HG03342 (cell line): ENCODE results near the gene ROR2.

Source experiments
- ATAC-seq: cut with Tn5 transposase; IDR thresholded peaks from one replicate; pipeline ENCODE4 v1.9.1; 2021; ENCODE audit warnings: mild to moderate bottlenecking, moderate library complexity; ENCODE audit not compliant: unreplicated experiment

ROR2 gene

DNA sequence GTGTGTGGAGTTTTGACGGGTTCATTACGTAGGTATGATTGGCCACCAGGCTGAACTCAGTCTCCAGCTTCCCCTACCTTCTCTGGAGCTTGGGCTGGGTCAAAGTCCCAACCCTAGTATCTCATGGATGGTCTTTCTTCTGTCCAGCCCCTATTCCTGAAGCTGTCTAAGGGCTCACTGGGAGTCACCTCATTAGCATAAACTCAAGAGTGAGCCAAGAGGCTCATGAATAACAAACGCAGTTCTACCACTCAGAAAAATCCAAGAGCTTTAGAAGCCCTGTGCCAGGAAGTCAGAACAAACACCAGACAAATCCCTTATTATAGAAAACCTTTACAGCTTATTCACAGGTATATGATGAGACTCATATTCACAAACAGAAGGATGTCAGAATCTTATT is 346.1 kb downstream of the ROR2 start:
- ATAC-seq: no peak

DNA sequence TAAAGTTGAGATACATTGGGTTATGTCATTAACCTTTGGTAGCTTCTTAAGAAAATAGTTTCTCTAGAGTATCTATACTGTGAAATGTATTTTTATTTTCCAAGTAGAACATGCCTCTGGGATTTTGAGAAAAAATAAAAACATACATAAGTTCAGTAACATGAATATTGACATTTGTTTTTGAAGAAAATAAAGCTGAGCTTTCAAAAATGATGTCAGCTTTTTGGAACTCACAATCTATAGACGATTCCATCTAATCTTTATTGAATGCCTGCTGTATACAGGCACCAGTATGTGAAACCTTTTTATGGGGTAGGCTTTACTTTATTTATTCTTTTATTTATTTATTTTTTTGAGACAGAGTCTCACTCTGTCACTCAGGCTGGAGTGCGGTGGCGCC is 350.5 kb downstream of the ROR2 start:
- ATAC-seq: no peak

DNA sequence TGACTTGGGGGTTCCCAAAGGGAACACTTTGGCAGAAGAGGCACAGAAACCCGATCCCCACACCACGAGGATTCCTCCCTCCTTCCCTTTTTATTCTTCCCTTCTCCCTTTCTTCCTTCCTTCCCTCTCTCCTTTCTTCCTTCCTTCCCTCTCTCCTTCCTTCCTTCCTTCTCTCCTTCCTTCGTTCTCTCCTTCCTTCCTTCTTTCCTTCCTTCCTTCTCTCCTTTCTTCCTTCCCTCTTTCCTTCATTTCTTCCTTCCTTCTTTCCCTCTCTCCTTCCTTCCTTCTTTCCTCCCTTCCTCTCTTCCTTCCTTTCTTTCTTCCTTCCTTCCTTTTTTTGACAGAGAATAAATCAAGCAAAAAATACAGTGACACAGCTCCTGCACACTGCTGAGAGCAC is 358.4 kb downstream of the ROR2 start:
- ATAC-seq: no peak

DNA sequence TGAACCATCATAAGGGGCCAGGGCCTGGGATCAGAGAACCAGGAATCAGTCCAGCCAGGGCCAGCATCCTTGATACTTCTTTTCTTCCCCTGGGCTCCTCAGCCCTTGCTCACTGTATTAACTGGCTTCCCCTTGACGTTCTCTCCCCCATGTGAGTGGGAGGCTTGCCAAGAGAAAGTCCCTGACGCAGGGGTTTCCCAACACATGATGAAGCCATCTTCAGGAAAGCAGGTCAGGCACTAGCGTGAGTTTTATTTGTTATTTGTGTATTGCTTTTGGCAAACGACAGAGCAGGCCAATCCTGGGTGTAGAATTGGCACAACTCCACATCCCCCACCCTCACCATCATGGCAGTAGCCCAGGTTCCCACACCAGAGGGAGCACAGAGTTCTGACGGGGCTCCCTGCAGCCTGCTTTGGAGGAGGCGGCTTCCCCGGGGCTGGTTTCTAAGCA is 360.9 kb downstream of the ROR2 start:
- no peak for ATAC-seq

DNA sequence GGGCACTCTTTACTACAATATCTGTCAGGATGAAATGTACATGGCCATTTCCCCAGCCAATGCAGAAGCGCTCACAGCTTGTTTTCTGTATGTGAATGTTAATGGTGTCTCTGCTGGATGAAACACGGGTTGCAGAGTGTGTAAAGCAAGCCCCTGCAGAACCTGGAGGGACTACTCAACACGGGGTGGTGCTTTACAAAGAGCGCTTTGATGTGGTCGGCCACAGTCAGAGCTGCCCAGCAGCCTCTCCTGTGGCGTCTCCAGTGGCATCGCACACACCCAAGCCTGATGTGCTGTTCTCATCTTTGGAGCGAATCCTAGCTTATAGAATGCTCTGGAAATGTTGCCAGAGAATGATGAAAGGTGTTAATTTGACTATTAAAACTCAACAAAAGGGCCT is 363.7 kb downstream of the ROR2 start:
- no peak for ATAC-seq

DNA sequence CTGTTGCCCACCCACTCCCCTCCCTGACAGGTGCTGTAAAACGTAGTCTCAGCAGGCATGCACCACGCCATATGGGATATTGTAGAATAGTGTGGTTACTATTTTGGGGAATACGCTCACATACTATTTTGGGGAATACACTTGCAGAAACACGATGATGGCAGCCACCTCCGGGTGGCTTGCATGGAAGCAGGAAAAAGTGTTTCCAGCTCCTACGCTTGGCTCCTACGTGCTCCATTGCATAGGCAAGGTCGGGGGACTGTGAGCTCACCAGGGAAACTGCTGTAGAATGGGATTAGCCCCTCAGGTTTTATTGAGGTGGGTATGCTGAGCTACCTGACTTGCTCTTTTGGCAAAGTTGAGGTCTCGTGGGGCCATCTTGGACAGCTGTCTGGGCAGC is 366.1 kb downstream of the ROR2 start:
- ATAC-seq: no peak

DNA sequence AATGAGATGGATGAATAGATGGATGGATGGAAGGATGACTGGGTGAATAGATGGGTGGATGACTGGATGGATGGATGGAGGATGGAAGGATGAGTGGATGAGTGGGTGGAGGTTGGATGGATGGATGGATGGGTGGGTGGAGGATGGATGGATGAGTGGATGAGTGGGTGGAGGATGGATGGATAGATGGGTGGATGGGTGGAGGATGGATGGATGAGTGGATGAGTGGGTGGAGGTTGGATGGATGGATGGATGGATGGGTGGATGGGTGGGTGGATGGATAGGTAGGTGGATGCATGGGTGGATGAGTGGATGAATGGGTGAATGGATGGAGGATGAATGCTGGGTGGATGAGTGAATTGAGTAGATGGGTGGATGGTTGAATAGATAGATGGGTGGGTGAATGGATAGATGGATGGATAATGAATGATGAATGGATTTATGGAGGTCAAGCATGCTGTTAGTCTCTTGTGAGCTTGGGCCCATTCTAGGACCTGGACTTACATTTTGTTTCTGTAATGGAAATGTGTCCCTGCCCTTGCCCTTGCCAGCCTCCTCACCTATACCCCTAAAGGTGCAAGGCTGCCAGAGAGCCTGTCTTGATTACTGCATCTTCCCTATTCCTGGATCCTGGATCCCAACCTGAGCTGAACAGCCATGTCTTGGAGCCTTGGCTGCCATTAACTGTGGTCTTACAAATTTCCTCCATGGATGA is 366.7 kb downstream of the ROR2 start:
- ATAC-seq: no peak

DNA sequence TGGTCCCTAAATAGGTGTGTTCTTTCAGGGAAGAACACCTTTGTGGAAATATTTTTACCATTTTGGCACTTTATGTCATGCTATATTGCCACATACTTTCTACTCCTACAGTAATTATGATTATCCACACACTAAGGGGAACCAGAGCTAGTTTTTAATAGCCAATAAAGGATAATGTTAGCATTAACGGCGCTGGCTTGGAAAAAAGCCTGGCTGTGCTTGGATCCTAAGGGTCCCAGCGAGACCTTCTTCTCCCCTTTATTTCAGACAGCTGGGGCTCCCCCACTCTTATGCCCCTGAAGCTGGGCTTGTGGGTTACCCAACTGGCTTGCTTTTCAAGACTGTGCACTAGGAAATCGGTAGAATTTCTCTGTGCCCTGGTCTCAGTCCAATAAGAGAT is 367.8 kb downstream of the ROR2 start:
- ATAC-seq: no peak

DNA sequence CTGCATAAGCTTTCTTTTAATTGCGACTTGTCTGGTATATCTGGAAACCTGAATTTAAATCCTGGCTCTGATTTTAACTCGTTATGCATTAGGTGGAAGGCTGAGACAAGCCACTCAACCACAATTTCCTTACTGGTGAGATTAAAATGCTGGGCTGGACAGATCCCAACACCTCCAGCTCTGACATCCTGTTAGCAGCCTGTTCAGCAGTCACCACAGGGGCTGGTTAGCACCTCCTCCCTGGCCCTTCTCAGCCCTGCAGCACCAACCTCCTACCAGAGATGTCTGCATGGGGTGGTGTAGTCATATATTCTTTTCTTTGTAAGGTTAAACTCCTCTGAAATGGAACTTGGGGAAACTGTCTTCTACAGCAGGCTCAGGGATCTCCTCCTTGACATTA is 369.9 kb downstream of the ROR2 start:
- no peak for ATAC-seq

DNA sequence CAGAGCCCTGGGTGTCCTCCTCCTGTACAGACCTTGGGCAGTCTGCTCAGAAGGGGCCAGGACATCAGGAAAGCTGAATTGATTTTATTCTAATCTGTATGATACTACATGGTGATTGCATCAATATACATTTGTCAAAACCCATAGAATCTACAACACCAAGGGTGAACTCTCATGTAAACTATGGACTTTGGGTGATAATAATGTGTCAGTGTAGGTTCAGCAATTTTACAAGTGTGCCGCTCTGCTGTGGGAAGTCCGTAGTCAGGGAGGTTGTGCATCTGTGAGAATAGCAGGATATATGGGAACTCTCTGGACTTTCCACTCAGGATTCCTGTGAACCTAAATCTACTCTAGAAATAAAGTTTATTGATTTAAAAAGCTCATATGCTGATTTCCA is 371.1 kb downstream of the ROR2 start:
- ATAC-seq: no peak

DNA sequence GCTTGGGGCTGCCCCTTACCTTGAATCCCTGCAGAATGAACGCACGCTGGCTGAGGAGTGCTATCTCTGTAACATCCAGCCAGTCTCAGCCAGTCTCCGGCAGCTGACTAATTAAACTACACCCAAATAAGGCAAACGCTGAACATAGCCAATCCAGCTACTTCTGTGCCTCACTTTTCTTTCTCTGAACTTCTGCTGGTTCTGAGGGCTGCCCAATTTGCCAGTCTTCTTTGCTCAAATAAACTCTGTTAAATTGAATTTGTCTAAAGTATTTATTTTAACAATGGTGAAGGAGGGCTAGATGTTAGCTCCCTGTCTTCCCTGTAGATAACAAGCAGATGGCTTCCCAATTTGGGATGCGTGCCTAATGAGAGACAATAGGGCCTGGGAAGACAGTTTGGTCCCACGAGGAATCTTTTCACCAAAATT is 372.4 kb downstream of the ROR2 start:
- ATAC-seq: no peak

DNA sequence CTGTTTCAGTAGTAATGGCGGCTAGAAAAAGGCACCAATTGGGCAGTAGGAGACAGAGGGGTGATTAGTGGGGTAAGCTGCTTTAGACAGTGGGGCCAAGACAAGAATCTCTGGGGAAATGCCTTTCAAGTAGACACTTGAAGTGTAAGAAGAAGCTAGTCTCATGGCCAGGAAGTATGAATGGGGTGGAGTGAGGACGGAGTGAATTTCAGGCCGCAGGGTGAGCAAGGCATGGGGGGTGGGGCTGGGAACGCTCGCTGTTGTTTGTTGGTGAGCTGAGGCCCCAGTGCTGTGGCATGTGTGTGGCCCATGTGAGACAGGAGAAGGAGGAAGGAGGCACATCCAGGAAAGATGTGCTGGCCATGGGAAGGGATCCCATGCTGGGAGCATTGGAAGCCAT is 377.2 kb downstream of the ROR2 start:
- no peak for ATAC-seq

DNA sequence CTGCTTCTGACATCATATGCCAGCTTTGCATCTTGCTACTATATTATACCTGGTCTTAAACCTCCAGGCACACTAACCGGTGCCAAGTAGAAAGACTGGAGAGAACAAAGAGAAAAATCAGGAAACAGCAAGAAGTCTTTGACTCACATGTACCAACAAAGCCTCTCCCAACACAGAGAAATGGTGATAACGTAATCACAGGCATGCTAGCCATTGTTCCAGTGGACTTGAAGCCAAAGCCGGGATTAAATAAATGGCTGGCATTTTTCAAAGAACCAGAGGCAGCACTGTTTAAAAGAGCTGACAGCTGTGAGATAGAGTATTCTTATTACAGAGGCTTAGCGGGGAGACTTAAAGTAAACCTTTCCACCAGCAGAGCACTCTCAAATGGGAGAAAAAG is 378.0 kb downstream of the ROR2 start:
- no peak for ATAC-seq

DNA sequence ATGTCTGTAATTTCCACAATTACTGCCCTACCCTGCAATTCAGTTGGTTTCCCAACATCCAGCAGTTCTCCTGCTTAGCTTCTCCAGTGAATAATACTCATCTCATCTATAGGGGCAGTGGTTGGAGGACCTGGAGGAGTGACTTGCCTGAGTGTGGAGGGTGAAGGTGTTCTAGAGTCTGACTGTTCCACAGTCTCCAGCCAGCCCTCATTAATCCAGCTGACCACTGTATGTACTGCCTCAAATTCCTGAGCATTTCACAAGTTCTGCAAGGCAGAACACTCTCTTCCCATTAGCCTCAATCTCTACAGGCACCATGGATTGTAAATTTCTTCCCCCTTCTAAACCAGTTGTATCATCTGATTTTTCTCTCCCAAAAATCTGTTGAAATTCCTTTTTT is 379.0 kb downstream of the ROR2 start:
- ATAC-seq: no peak

DNA sequence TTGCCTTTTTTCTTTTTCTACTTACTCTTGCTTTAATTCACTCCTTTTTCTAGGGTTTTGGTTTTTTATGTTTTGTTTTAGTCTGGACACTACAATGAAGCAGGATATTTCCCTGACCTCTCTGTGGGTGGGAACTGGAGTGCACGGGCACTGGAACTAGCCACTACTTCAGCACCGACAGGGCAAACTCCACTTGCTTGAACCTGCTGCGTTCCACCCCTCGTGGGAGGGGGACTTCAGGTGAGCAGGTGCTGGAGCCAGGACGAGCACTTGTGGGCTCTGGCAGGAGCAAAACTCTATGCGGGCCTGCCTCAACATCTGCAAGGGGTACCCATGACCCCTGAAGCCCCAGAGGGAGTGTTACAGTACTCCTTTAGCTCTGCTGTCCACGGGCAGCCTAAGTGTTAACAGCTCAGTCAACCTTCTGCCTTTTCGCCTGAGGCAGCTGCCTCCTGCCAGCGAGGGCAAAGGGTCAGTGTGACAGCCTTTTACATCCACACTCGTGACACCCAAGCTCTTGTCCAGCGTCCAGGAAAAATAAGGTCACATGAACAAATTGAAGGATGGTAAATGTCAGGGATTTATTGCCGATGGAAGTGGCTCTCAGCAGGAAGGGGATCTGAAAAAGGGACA is 382.3 kb downstream of the ROR2 start:
- ATAC-seq: no peak

DNA sequence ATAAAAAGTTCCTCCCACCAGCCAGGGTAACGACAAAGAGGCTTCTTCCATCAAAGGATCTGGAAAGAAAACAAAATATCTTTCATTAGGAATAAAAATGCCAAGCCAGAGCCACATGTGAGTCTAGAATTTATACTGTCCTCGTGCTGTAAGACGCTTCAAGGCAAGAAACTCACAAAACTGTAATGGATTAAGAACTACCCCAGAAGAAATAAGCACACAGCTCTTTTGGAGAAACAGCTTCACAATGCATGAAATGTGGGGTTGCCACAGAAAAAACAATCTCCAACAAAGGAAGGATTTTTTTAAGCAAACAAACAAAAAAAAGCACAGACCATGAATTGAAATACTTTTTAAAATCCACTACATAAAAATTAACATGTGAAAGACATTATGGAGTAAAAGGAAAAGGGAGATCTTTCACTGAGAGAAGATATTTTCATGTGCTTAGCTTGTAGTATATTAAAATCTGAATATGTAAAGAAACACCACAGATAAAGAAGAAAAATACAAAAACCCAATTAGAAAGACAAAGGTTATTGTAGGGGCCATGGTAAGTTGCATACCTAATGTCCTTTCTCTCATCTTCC is 385.9 kb downstream of the ROR2 start:
- no peak for ATAC-seq

DNA sequence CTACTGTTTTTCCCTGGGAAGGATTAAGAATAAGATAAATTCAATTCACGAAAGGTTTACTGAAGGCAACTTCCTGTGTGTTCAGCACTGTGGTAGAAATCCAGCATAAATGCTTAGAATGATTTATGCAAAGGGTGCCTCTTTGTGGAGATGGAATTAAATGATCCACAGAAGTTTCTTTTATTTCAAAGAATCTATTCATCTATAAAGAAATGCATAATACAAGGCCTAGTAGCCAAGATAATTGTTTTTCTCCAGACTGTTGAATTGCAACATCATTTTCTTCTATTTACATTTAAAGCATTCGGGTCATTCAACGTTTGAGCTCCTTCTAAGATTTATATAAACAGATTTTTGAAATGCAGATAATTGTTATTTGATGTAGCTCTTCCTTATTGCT is 387.6 kb downstream of the ROR2 start:
- ATAC-seq: no peak

DNA sequence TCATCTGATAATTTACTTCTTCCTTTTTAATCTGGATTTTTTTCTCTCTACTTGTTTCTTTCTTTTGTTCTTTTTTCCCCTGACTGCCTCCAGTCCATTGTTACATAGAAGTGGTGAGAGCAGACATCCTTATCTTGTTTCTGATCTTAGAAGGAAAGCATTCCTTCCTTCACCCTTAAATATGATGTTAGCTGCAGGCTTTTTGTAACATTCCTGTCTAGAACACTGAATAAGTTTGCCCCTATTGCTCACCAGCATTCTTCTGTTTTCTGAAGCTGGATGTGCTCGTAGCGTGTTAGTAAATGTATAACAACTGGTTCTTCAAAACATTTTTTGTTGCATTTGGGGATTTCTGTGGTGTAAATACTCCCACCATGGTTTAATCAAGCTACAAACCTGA is 389.7 kb downstream of the ROR2 start:
- no peak for ATAC-seq

DNA sequence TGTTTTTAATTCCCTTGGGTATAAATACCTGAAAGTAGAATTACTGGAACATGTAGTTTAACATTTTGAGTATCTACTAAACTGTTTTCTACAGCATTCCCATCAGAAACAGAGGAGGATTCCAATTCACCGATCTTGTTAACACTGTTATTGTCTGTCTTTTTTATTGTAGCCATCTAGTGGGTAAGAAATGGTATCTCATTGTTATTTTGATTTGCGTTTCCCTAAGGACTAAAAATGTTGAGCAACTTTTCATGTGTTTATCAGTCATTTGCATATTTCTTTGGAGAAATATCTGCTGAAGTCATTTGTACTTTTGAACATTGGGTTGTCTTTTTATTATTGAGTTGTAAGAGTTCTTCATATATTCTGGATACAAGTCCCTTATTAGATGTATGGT is 391.1 kb downstream of the ROR2 start:
- ATAC-seq: no peak

DNA sequence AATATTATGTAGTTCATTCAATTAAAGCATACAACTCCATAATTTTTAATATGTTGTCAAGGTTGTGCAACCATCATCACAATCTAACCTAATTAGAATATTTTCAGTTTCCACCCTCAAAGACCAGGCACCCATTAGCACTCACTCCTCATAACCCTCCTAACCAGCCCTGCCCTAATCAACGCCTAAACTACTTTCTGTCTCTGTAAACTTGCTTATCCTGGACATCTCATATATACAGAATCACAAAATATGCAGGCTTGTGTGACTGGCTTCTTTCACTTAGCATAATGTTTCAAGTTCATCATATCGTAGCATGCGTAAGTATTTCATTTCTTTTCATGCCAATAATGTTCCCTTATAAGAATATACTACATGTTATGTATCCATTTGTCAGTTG is 391.6 kb downstream of the ROR2 start:
- no peak for ATAC-seq

DNA sequence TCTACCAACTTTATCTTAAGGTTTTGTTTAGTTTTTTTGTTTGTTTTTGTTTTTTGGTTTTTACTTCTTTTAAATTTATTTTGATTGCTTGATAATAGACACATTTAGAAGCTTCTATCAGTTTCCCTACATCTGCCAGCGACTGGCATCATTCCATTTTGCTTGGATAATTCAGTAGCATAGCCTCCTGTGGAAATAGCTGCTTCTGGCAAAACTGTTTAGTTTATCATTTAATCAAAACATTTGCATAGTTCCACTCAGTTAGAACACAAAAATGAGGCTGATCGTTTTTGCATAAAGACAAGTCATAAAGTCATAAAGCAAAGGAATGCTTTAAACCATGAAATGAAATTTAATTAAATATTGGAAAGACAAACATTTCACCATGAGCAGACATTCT is 392.7 kb downstream of the ROR2 start:
- no peak for ATAC-seq

DNA sequence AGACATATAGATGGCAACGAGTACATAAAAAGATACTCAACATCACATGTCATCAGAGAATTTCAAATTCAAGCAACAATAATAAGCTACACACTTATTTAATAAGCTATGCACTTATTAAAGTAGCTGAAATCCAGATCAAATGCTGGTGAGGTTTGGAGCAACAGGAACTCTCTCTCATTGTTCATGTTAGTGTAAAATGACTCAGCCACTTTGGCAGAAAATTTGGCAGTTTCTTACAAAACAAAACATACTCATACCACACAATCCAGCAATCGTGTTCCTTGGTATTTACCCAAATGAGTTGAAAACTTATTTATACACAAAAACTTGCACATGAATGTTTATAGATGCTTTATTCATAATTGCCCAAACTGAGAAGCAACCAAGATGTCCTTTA is 394.9 kb downstream of the ROR2 start:
- no peak for ATAC-seq

DNA sequence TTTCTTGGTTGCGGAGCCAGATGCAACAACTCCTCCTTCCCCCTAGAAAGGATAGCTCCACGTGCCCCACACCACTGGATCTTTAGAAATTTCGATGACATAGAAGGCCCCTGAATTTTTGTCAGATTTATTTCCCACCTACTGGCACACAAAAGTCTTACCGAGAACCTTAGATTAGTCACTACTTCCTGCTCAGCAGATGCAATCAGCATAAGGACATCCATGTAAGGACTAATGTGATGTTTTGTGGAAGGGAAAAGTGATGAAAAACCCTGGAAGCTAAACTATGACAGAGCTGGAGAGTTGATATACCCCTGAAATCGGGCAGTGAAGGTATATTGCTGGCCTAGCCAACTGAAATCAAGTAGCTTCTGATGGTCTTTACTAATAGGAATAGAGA is 400.9 kb downstream of the ROR2 start:
- no peak for ATAC-seq
